GM18499 (cell line): ENCODE data around the gene NMT1.
"Not testable (repeated sequence)": the region's sequence is repeated elsewhere in the genome, so short reads cannot be mapped to it uniquely, and the experiment has no call there.

Source experiments
- ATAC-seq: cut with Tn5 transposase; IDR thresholded peaks from one replicate; pipeline ENCODE4 v1.9.1; 2021; ENCODE audit warnings: moderate number of reproducible peaks; ENCODE audit not compliant: insufficient read depth, unreplicated experiment

NMT1 gene

GRCh38 chr17:45116434-45117016 is 55.4 kb downstream of the NMT1 start:
- no peak for ATAC-seq

- no peak for ATAC-seq
Observed at GRCh38 chr17:45117334-45117733, 56.2 kb downstream of the NMT1 start.

- ATAC-seq: no peak
Observed at GRCh38 chr17:45117848-45118646, 56.9 kb downstream of the NMT1 start.

DNA sequence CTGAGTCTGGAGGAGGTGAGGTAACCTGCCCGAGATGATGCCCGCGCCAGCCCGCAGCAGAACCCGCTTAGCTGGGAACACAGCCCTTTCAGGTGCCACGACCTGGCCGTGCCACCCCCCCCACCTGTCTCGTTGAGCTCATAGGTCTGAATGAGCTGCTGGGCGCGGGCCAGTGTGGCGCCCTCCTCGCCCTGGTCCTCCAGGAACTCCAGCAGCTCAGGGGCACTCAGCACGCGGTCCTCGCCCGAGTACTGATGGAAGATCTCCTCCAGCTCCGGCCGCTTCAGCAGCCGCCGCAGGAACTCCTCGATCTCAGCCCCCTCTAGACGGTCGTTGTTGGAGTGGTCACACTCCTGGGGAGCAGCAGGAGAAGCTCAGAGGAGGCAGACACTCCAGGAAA is 57.6 kb downstream of the NMT1 start:
- no peak for ATAC-seq

DNA sequence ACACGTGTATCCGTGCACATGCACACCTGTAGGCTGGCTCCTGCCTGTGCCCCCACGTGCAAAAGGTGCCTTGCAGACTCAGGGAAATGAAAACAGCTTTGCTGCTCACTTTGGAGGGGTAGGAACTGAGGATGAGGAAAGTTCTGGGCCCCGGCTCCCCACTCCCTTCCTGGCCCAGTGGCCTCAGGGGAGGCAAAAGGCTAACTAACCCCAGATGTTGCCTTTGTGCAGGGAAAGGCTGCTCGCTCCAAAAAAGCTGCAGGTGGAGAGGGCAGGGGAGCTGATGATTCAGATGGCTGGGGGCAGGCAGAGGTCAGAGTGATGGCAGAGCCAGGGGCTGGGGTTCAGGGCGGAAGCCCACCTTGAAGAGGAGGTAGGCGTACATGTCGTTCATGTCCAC is 58.8 kb downstream of the NMT1 start:
- ATAC-seq: no peak

DNA sequence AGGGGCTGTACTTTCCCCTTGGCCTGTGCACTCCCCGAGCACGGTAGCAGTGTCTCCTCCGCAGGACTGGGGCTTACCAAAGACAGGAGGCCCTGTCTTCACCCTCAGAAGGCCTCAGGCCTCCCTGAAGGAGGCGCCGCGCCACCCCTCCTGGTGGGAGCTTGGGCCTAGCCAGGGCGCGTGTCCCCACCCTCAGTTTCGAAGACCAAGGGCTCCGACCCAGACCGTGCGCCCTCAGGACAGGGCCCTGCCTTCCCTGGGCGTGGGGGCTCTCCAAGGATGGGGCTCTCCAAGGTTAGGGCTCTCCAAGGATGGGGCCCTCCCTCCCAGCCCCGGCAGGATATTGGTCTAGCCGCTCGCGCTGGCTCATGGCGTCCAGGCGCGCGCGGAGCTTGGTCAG is 59.4 kb downstream of the NMT1 start:
- ATAC-seq: no peak

GRCh38 chr17:45121055-45121454 is 59.9 kb downstream of the NMT1 start:
- ATAC-seq: no peak

GRCh38 chr17:45123076-45123770 is 62.1 kb downstream of the NMT1 start:
- no peak for ATAC-seq

GRCh38 chr17:45123930-45124796 is 63.0 kb downstream of the NMT1 start:
- no peak for ATAC-seq

- ATAC-seq: not testable (repeated sequence)
Observed at GRCh38 chr17:45124797-45125122, 63.6 kb downstream of the NMT1 start.

- no peak for ATAC-seq
Observed at GRCh38 chr17:45125509-45125908, 64.4 kb downstream of the NMT1 start.

- no peak for ATAC-seq
Observed at GRCh38 chr17:45127207-45127547, 66.1 kb downstream of the NMT1 start.

- ATAC-seq: no peak
Observed at GRCh38 chr17:45127548-45128300, 66.6 kb downstream of the NMT1 start.

- ATAC-seq: no peak
Observed at GRCh38 chr17:45128331-45128730, 67.2 kb downstream of the NMT1 start.

DNA sequence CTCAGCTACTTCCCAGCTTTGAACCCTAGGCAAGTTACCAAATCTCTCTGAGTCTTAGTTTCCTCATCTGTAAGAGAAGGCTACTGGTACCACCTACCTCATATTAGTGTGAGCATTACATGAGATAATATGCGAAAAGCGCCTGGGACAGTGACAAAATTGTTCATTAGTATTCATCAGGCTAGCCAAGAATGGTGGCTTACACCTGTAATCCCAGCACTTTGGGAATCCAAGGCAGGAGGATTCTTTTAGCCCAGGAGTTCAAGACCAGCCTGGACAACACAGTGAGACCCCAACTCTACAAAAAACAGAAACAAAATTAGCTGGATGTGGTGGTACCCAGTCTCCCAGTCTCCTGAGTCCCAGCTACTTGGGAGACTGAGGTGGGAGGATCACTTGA is 67.9 kb downstream of the NMT1 start:
- ATAC-seq: no peak

DNA sequence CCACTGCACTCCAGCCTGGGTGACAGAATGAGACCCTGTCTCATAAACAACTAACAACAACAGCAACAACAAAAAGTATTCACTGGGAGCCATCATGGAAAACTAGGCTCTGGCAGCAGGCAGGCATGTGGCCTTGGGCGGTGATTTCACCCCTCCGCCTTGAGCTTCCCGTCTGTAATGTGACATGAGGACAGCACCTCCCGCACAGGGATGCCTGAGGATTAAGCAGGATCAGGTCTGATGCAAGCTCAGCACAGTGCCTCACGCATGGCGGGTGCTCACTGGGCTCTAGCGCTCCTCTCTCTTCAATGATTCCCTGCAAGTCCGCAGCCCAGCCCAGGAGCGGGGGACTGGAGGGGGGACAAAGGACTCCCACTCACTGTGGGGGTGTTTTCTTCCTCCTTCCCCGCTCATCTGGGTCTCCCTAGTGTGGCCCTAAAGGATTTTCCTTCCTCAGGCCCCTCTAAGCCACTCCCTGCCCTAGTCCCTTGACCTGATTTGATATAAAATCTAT is 68.4 kb downstream of the NMT1 start:
- ATAC-seq: no peak

DNA sequence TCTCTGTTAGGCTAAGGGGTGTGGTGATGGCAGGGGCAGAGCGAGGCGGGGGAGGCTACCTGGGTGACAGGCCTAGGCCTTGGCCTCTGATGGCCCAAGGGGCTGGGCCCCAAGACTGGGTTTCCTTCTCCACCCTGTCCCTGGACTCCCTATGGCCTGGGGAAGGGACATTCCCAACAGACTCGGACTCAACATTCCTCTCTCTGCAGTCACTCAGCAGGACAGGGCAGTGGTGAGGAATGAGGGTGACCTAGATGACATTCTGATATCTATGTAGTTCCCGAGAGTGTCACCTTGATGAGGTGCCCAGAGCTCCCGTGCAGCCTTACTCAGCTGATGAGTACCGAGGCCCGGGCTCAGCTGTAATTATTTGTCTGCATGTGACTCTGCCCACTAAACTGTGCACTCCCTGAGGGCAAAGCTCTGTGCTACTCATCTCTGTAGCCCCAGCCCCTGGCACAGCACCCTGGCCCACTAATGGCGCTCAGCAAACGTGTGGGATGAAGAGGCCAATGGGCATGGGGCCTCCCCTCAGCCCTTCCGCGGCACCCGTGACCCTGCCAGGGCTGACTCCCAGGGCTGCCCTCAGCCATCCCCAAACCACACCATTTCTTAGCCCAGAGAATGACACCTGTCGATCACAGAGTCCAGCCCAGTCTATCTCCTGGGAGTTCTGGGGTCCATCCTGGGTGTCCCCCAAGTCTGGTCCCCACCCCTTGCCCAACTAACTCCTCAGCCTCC is 69.0 kb downstream of the NMT1 start:
- no peak for ATAC-seq

- no peak for ATAC-seq
Observed at GRCh38 chr17:45130681-45131615, 69.8 kb downstream of the NMT1 start.
